GM12892 (cell line): ENCODE data around the gene ULBP3.

Source experiments
- POLR2A ChIP-seq: IDR thresholded peaks from 2 replicates; pipeline ENCODE4 v1.6.1; 2011; ENCODE audit warnings: low read depth, low read length, control low read depth
- POLR2AphosphoS5 ChIP-seq: IDR thresholded peaks from 2 replicates; pipeline ENCODE4 v1.6.1; 2011; ENCODE audit warnings: low read depth, low read length, control low read depth
- TAF1 ChIP-seq: IDR thresholded peaks from 2 replicates; pipeline ENCODE4 v1.6.1; 2011; ENCODE audit warnings: low read depth, mild to moderate bottlenecking, control low read depth, low read length, borderline replicate concordance

GRCh38 chr6:150030611-150031010 lies 38.3 kb downstream of the ULBP3 start:
- TF ChIP-seq POLR2A, result no peak
- TF ChIP-seq POLR2AphosphoS5, result no peak
- TF ChIP-seq TAF1, result no peak
